Tibial nerve (tissue), 4 donors: Measurements from ENCODE around the gene MGAT3.

Experiments used
- EP300 ChIP-seq, 2 donors: sonication (generic); formaldehyde crosslinking; IDR thresholded peaks; one replicate each; pipeline ENCODE4 v1.6.1; 2017; ENCODE audit warnings: antibody characterized with exemption in 2 of 2, mild to moderate bottlenecking in 1 of 2
- POLR2A ChIP-seq, 2 donors: fragments of 450-650 bp; IDR thresholded peaks; one replicate each; pipeline ENCODE4 v1.6.1; 2017; ENCODE audit warnings: antibody characterized with exemption in 2 of 2, mild to moderate bottlenecking in 2 of 2, moderate library complexity in 2 of 2
- TF ChIP-seq, protein P1 (sequence below), 5 experiments: fragments of 200-600 bp in 3 of 5; fragments of 450-650 bp in 2 of 5; sonication (generic) in 3 of 5; IDR thresholded peaks; one replicate each; pipeline ENCODE4 v1.5.1; 2016 to 2019; ENCODE audit warnings: antibody characterized with exemption in 5 of 5, mild to moderate bottlenecking in 3 of 5, moderate library complexity in 2 of 5

DNA sequence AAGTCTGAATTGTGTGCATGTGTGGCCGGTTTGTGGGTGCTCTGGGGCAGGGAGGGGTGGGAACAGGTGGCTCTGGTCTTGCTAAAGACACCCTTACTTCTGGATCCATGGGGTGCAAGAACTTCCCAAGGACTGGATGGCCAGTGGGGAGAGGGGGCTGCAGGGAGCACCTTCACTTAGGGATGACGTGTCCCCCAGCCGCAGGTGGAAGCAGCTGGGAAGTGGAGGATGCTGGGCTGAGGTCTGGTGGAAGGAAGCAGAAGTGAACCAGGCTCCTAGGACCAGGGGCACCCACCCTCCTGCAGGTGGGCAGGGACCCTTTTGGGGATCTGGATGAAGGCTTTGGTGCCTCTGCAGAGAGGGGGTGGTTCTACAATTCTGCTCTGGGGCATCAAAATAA lies 35.4 kb downstream of the MGAT3 start:
- TF ChIP-seq, protein P1, sequence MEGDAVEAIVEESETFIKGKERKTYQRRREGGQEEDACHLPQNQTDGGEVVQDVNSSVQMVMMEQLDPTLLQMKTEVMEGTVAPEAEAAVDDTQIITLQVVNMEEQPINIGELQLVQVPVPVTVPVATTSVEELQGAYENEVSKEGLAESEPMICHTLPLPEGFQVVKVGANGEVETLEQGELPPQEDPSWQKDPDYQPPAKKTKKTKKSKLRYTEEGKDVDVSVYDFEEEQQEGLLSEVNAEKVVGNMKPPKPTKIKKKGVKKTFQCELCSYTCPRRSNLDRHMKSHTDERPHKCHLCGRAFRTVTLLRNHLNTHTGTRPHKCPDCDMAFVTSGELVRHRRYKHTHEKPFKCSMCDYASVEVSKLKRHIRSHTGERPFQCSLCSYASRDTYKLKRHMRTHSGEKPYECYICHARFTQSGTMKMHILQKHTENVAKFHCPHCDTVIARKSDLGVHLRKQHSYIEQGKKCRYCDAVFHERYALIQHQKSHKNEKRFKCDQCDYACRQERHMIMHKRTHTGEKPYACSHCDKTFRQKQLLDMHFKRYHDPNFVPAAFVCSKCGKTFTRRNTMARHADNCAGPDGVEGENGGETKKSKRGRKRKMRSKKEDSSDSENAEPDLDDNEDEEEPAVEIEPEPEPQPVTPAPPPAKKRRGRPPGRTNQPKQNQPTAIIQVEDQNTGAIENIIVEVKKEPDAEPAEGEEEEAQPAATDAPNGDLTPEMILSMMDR (IDR thresholded peaks at IDR 0.05) = no peak
- TF ChIP-seq POLR2A (IDR thresholded peaks at IDR 0.05) = no peak
- TF ChIP-seq EP300 (IDR thresholded peaks at IDR 0.05) = no peak
